ENCODE measurements around the gene CHDH. TPM values are rescaled to one million over a fixed set of nuclear protein-coding genes. Genes with fewer than 3 reads are reported as not detected.
A peak's percentile ranks its signal among the peaks of the same experiment; 100 is the strongest.

CHDH gene
- total and polyA plus RNA-seq, 4 donors, result 0.56 to 3.7 (median 0.86) TPM

DNA sequence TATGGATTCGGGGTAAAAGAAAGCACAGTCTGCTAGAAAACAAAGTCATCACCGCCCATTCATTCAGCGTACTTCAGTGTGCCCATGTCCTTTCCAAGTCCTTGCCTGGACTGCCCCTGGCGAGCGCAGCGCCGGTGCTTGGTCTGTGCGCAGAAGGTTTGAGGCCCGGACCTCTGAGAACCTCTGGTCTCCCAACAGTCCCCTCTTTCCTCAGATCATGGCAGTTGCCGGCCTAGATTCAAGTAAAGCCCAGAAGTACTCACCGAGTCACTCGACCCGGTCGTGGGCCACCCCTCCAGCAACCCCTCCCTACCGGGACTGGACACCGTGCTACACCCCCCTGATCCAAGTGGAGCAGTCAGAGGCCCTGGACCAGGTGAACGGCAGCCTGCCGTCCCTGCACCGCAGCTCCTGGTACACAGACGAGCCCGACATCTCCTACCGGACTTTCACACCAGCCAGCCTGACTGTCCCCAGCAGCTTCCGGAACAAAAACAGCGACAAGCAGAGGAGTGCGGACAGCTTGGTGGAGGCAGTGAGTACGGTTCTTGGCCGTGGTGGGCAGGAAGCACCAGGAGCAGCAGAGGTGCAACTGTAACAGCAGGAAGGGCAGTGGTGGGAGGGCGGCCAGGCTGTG lies 36.3 kb downstream of the CHDH start:
- H3K4me1 ChIP-seq (ENCODE audit: control insufficient read depth in 1 of 2, insufficient read depth in 2 of 2, low read length in 2 of 2), result no peaks in the 10 kb centered on the region
- H3K36me3 ChIP-seq (ENCODE audit: control insufficient read depth in 1 of 2, insufficient read depth in 2 of 2, low read length in 1 of 2), result no peaks in the 10 kb centered on the region
- WGBS, 2 donors, result 90 to 94% methylated on average over 28 of the region's 28 CpGs
- DNase-seq, result peak in 1 of 2 donors; percentile 59
- H3K4me3 ChIP-seq (ENCODE audit: low read length in 2 of 2), result no peak overlapping the region
- no peaks in the 10 kb centered on the region for H3K27me3 ChIP-seq (ENCODE audit: control insufficient read depth in 1 of 2, insufficient read depth in 2 of 2, low read length in 1 of 2)
- intact Hi-C loops (cut with DNase I), result loop anchor here in 1 of 2 donors (5.0 to 10.0 kb wide), 2 partner anchors 82 to 515 kb away; partner anchors contain the start of gene SELENOK
- ATAC-seq (ENCODE audit: low FRiP score), result no peak
- no peaks in the 10 kb centered on the region for H3K9me3 ChIP-seq (ENCODE audit: control insufficient read depth, low read length)
- H3K27ac ChIP-seq (ENCODE audit: low read depth in 1 of 2, low read length in 2 of 2), result no peak overlapping the region

DNA sequence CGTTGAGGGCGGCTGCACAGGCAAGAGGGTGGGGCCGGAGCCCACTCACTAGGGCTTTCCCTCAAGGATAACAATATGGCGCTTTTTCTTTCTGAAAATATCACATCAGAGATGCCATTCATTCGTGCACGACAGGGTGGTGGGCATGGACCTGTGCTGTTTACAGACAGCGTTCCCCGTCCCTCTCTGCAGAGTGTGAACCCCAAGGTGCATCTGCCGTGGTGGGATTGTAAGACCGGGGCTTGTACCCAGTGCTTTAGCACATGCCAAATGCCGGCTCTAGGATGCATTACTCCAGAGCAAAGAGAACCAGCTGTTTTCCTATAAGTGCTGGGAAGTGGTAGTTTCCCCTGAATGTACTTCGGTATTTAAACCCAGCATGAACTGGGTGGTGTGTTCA lies 37.0 kb downstream of the CHDH start:
- WGBS, 2 donors, result 83 to 88% methylated on average over 12 of the region's 12 CpGs
- H3K9me3 ChIP-seq (ENCODE audit: control insufficient read depth, low read length), result no peaks in the 10 kb centered on the region
- no peak overlapping the region for H3K27ac ChIP-seq (ENCODE audit: low read depth in 1 of 2, low read length in 2 of 2)
- ATAC-seq (ENCODE audit: low FRiP score) (no peak), DNase-seq (peak in 1 of 2 donors; percentile 39)
- no peaks in the 10 kb centered on the region for H3K27me3 ChIP-seq (ENCODE audit: control insufficient read depth in 1 of 2, insufficient read depth in 2 of 2, low read length in 1 of 2)
- no peaks in the 10 kb centered on the region for H3K36me3 ChIP-seq (ENCODE audit: control insufficient read depth in 1 of 2, insufficient read depth in 2 of 2, low read length in 1 of 2)
- H3K4me1 ChIP-seq (ENCODE audit: control insufficient read depth in 1 of 2, insufficient read depth in 2 of 2, low read length in 2 of 2), result no peaks in the 10 kb centered on the region
- no peak overlapping the region for H3K4me3 ChIP-seq (ENCODE audit: low read length in 2 of 2)
- intact Hi-C loops (cut with DNase I), result loop anchor here in 1 of 2 donors (5.0 to 10.0 kb wide), 2 partner anchors 83 to 514 kb away; partner anchors contain the start of gene SELENOK

DNA sequence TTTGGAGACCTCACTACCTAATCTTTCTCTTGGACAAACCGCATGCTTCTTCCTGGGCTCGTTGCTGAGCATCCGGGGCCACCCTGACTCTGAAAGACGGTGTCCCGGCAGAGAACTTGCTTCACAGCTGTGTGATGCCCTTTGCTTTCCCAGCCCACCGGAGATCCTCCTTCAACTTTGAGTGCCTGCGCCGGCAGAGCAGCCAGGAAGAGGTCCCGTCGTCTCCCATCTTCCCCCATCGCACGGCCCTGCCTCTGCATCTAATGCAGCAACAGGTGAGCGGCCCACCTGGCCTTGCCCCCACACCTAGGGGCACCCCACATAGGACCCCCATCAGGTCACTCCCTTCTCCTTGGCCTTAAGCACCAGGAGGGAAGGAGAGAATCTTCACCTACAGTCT lies 37.7 kb downstream of the CHDH start:
- no peak for ATAC-seq (ENCODE audit: low FRiP score)
- H3K9me3 ChIP-seq (ENCODE audit: control insufficient read depth, low read length), result no peaks in the 10 kb centered on the region
- no peak overlapping the region for H3K27ac ChIP-seq (ENCODE audit: low read depth in 1 of 2, low read length in 2 of 2)
- H3K4me1 ChIP-seq (ENCODE audit: control insufficient read depth in 1 of 2, insufficient read depth in 2 of 2, low read length in 2 of 2), result no peaks in the 10 kb centered on the region
- 96 to 97% methylated on average over 13 of the region's 13 CpGs for WGBS, 2 donors
- no peak overlapping the region for H3K4me3 ChIP-seq (ENCODE audit: low read length in 2 of 2)
- intact Hi-C loops (cut with DNase I), result loop anchor here in 1 of 2 donors (5.0 to 10.0 kb wide), 2 partner anchors 84 to 514 kb away; partner anchors contain the start of gene SELENOK
- H3K27me3 ChIP-seq (ENCODE audit: control insufficient read depth in 1 of 2, insufficient read depth in 2 of 2, low read length in 1 of 2), result no peaks in the 10 kb centered on the region
- H3K36me3 ChIP-seq (ENCODE audit: control insufficient read depth in 1 of 2, insufficient read depth in 2 of 2, low read length in 1 of 2), result no peaks in the 10 kb centered on the region
- peak in 1 of 2 donors; percentile 41 for DNase-seq

DNA sequence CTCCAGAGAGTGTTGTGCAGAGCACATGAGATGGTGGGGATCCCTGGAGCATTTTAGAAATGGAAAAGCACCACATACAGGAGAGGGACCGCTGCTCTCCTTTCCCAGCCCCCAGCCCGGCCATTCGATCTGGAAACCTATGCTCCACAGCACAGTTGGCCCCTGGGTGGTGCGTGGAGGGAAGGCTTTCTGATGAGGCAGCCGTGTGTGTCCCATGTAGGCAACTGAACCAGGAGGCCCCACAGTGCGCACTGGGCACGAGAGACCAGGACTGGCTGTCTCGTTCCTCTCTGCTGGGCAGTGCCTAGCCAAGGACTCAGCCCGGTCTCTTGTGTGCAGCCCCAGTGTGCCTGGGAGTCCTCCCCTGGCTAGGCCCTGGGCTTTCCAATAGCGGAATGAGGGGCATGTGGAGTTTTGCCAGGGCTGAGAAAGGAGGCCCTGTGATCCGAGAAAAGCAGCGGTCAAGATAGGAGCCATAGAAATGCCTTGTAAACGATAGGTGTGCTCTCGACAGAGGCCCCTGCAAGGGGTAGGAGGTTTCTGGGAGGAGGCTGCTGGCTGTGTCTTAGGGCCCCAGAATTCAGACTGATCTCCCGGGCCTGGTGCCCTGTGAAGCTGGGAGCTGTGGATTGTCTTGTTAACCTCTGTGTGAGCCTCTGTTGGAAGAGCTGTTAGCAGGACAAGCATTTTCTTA lies 39.0 kb downstream of the CHDH start:
- DNase-seq, result peak in 1 of 2 donors; percentile 72
- Histone ChIP-seq H3K27ac (ENCODE audit: low read depth in 1 of 2, low read length in 2 of 2) (no peak overlapping the region), H3K4me1 (ENCODE audit: control insufficient read depth in 1 of 2, insufficient read depth in 2 of 2, low read length in 2 of 2) (no peaks in the 10 kb centered on the region), H3K27me3 (ENCODE audit: control insufficient read depth in 1 of 2, insufficient read depth in 2 of 2, low read length in 1 of 2) (no peaks in the 10 kb centered on the region), H3K4me3 (ENCODE audit: low read length in 2 of 2) (no peak overlapping the region), H3K36me3 (ENCODE audit: control insufficient read depth in 1 of 2, insufficient read depth in 2 of 2, low read length in 1 of 2) (no peaks in the 10 kb centered on the region), H3K9me3 (ENCODE audit: control insufficient read depth, low read length) (no peaks in the 10 kb centered on the region)
- WGBS, 2 donors, result 93 to 94% methylated on average over 15 of the region's 15 CpGs
- intact Hi-C loops (cut with DNase I), result loop anchor here in 1 of 2 donors (5.0 to 10.0 kb wide), 2 partner anchors 85 to 512 kb away; partner anchors contain the start of gene SELENOK
- no peak for ATAC-seq (ENCODE audit: low FRiP score)

DNA sequence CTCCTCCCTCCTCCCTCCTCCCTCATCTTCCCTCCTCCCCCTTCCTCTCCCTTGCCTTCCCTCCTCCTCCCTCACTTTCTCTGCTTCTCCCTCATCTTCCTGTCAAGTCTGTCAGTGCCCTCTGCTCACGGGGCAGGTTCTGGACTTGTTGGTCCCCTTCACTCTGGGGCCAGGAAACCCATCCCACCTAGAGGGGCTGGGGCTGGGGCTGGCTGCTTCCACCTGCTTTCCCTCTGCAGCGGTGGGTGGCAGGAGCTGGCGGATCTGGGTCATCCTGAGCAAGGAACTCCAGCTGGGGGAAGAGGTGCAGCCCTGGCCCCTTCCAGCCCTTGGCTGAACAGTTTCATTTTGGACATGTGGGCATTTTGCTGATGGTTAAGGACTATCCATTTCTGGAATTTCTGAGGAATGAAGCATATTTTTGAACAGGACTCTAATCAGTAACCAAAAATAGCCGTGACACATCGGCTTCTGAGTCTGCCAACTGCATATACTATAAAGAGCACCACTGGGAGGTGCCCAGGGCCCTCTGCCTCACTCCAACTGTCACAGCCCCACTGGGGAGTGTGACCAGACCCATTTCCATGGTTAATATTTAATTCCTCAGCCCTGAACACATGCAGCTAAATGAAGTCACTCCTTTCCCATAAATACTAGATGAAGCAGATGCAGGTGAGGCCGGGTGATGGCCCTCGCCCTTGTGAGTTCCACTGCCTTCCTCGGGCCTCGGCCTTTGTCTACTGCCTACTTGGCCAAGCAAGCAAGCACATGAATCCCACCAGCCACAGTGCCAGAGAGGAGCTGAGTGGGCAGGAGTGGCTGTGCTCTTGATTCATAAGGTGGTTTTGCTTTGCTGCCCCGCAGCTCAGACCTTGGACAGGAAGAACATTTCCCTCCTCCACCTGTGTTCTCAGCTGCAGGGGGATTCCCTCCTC lies 39.8 kb downstream of the CHDH start:
- ATAC-seq (ENCODE audit: low FRiP score) (no peak), DNase-seq (peak in 1 of 2 donors; percentile 72)
- intact Hi-C loops (cut with DNase I), result loop anchor here in 1 of 2 donors (5.0 to 10.0 kb wide), 2 partner anchors 86 to 512 kb away; partner anchors contain the start of gene SELENOK
- no peak overlapping the region for H3K4me3 ChIP-seq (ENCODE audit: low read length in 2 of 2)
- WGBS, 2 donors, result 38 to 51% methylated on average over 10 of the region's 10 CpGs
- H3K9me3 ChIP-seq (ENCODE audit: control insufficient read depth, low read length), result no peaks in the 10 kb centered on the region
- H3K27me3 ChIP-seq (ENCODE audit: control insufficient read depth in 1 of 2, insufficient read depth in 2 of 2, low read length in 1 of 2), result no peaks in the 10 kb centered on the region
- no peaks in the 10 kb centered on the region for H3K4me1 ChIP-seq (ENCODE audit: control insufficient read depth in 1 of 2, insufficient read depth in 2 of 2, low read length in 2 of 2)
- H3K27ac ChIP-seq (ENCODE audit: low read depth in 1 of 2, low read length in 2 of 2), result peak overlapping the region in 1 of 2 donors; percentile 31
- H3K36me3 ChIP-seq (ENCODE audit: control insufficient read depth in 1 of 2, insufficient read depth in 2 of 2, low read length in 1 of 2), result no peaks in the 10 kb centered on the region

DNA sequence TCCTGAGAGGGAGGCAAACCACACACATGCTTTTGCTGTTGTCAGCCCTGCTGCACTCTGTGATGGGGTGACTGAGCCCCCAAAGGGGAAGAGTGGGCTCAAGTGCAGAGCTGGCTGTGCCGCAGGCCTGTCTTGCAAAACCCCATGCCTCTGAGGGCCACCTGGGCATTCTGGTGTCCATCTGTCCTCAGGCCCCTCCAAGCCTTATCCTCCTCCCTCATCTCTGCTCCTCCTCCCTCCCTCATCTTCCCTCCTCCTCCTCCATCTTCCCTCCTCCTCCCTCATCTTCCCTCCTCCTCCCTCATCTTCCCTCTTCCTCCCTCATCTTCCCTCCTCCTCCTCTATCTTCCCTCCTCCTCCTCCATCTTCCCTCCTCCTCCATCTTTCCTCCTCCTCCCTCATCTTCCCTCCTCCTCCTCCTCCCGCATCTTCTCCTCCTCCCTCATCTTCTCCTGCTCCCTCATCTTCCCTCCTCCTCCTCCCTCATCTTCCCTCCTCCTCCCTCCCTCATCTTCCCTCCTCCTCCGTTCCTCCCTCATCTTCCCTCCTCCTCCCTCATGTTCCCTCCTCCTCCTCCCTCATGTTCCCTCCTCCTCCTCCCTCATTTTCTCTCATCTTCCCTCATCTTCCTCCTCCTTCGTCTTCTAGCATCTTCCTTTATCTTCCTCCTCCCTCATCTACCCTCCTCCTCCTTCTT lies 40.6 kb downstream of the CHDH start:
- no peak overlapping the region for H3K27ac ChIP-seq (ENCODE audit: low read depth in 1 of 2, low read length in 2 of 2)

DNA sequence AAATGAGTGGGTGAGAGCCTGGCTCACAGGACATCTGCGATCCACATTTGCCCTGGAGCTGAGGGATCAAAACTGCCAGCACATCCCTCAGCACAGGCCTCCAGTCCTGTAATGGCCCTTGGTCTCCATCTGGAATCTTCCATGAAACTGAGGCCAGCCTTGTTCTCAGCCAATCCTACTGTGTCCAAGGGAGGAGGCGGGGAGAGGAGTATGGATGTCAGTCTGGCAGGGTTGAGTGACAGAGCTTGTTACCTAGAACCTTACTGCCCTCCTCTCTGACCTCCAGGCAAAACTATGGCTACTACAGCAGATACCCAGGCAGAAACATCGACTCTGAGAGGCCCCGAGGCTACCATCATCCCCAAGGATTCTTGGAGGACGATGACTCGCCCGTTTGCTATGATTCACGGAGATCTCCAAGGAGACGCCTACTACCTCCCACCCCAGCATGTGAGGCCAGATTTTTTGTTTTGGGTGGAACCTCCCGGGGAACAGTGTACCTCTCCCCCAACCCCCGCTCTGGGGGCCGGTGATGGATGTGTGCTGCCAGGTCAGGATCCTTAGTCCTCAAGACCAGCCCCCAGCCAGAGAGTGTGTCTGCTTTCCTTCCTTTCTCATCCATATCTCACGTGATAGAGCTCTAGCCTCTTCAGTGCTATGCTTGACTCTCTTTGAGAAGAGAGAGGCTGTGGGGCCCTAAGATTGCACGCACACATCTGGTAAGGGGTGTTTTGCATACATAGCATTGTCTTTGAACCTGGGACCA lies 41.3 kb downstream of the CHDH start:
- Histone ChIP-seq H3K36me3 (ENCODE audit: control insufficient read depth in 1 of 2, insufficient read depth in 2 of 2, low read length in 1 of 2) (no peaks in the 10 kb centered on the region), H3K27ac (ENCODE audit: low read depth in 1 of 2, low read length in 2 of 2) (no peak overlapping the region), H3K9me3 (ENCODE audit: control insufficient read depth, low read length) (no peaks in the 10 kb centered on the region), H3K27me3 (ENCODE audit: control insufficient read depth in 1 of 2, insufficient read depth in 2 of 2, low read length in 1 of 2) (no peaks in the 10 kb centered on the region), H3K4me3 (ENCODE audit: low read length in 2 of 2) (no peak overlapping the region), H3K4me1 (ENCODE audit: control insufficient read depth in 1 of 2, insufficient read depth in 2 of 2, low read length in 2 of 2) (no peaks in the 10 kb centered on the region)
- DNase-seq, result peak in 1 of 2 donors; percentile 77
- ATAC-seq (ENCODE audit: low FRiP score), result no peak
- 46 to 48% methylated on average over 14 of the region's 14 CpGs for WGBS, 2 donors
- intact Hi-C loops (cut with DNase I), result loop anchor here in 1 of 2 donors (5.0 to 10.0 kb wide), 2 partner anchors 87 to 510 kb away; partner anchors contain the start of gene SELENOK

More for the DNA sequence above, 40.6 kb downstream of the CHDH start:
- H3K27me3 ChIP-seq (ENCODE audit: control insufficient read depth in 1 of 2, insufficient read depth in 2 of 2, low read length in 1 of 2), result no peaks in the 10 kb centered on the region
- H3K4me1 ChIP-seq (ENCODE audit: control insufficient read depth in 1 of 2, insufficient read depth in 2 of 2, low read length in 2 of 2), result no peaks in the 10 kb centered on the region
- no peaks in the 10 kb centered on the region for H3K36me3 ChIP-seq (ENCODE audit: control insufficient read depth in 1 of 2, insufficient read depth in 2 of 2, low read length in 1 of 2)
- intact Hi-C loops (cut with DNase I), result loop anchor here in 1 of 2 donors (5.0 to 10.0 kb wide), 2 partner anchors 87 to 511 kb away; partner anchors contain the start of gene SELENOK
- 79 to 90% methylated on average over 4 of the region's 4 CpGs for whole genome bisulfite sequencing, 2 donors
- H3K9me3 ChIP-seq (ENCODE audit: control insufficient read depth, low read length), result no peaks in the 10 kb centered on the region
- ATAC-seq (ENCODE audit: low FRiP score) (no peak), DNase-seq (no peak)
- no peak overlapping the region for H3K4me3 ChIP-seq (ENCODE audit: low read length in 2 of 2)

Measured in aorta (tissue), 5 donors.